ENCODE data around the gene GTF2F2. TPM values are rescaled to one million over a fixed set of nuclear protein-coding genes. Genes with fewer than 3 reads are reported as not detected.
"Not testable (repeated sequence)": the region's sequence is repeated elsewhere in the genome, so short reads cannot be mapped to it uniquely, and the experiment has no call there.

The GTF2F2 gene
- total RNA-seq, 1 donor from 2014 or later = 29.5 TPM

- no peak for DNase-seq (ENCODE audit: low read depth)
- TF ChIP-seq CTCF (IDR thresholded peaks at IDR 0.05; ENCODE audit: insufficient read depth, low read length, poor library complexity, severe bottlenecking) = no peak
- H3K36me3 ChIP-seq (ENCODE audit: control insufficient read depth, insufficient read depth, low read length) = no peaks in the 10 kb centered on the region
- H3K27me3 ChIP-seq (ENCODE audit: control insufficient read depth, insufficient read depth, low read length) = no peaks in the 10 kb centered on the region
- H3K4me3 ChIP-seq (ENCODE audit: low read depth, low read length) = no peak overlapping the region
Measured at GRCh38 chr13:45243077-45243476, 122.8 kb downstream of the GTF2F2 start.

- DNase-seq (ENCODE audit: low read depth); H3K4me3 ChIP-seq (ENCODE audit: low read depth, low read length); H3K27me3 ChIP-seq (ENCODE audit: control insufficient read depth, insufficient read depth, low read length); H3K36me3 ChIP-seq (ENCODE audit: control insufficient read depth, insufficient read depth, low read length): not testable (repeated sequence)
Measured at GRCh38 chr13:45244736-45245135, 124.4 kb downstream of the GTF2F2 start.

GRCh38 chr13:45249662-45250061 is 129.4 kb downstream of the GTF2F2 start:
- DNase-seq (ENCODE audit: low read depth) = no peak
- Histone ChIP-seq H3K36me3 (ENCODE audit: control insufficient read depth, insufficient read depth, low read length) (no peaks in the 10 kb centered on the region), H3K27me3 (ENCODE audit: control insufficient read depth, insufficient read depth, low read length) (no peaks in the 10 kb centered on the region), H3K4me3 (ENCODE audit: low read depth, low read length) (no peak overlapping the region)
- no peak for TF ChIP-seq CTCF (IDR thresholded peaks at IDR 0.05; ENCODE audit: insufficient read depth, low read length, poor library complexity, severe bottlenecking)

- Histone ChIP-seq H3K4me3 (ENCODE audit: low read depth, low read length) (no peak overlapping the region), H3K36me3 (ENCODE audit: control insufficient read depth, insufficient read depth, low read length) (no peaks in the 10 kb centered on the region), H3K27me3 (ENCODE audit: control insufficient read depth, insufficient read depth, low read length) (no peaks in the 10 kb centered on the region)
- no peak for TF ChIP-seq CTCF (IDR thresholded peaks at IDR 0.05; ENCODE audit: insufficient read depth, low read length, poor library complexity, severe bottlenecking)
- DNase-seq (ENCODE audit: low read depth) = no peak
Measured at GRCh38 chr13:45254396-45254795, 134.1 kb downstream of the GTF2F2 start.

- H3K27me3 ChIP-seq (ENCODE audit: control insufficient read depth, insufficient read depth, low read length) = no peaks in the 10 kb centered on the region
- no peak overlapping the region for H3K4me3 ChIP-seq (ENCODE audit: low read depth, low read length)
- no peak for TF ChIP-seq CTCF (IDR thresholded peaks at IDR 0.05; ENCODE audit: insufficient read depth, low read length, poor library complexity, severe bottlenecking)
- no peaks in the 10 kb centered on the region for H3K36me3 ChIP-seq (ENCODE audit: control insufficient read depth, insufficient read depth, low read length)
- no peak for DNase-seq (ENCODE audit: low read depth)
Measured at GRCh38 chr13:45255247-45255987, 135.1 kb downstream of the GTF2F2 start.

- Histone ChIP-seq H3K36me3 (ENCODE audit: control insufficient read depth, insufficient read depth, low read length) (no peaks in the 10 kb centered on the region), H3K27me3 (ENCODE audit: control insufficient read depth, insufficient read depth, low read length) (no peaks in the 10 kb centered on the region), H3K4me3 (ENCODE audit: low read depth, low read length) (no peak overlapping the region)
- no peak for TF ChIP-seq CTCF (IDR thresholded peaks at IDR 0.05; ENCODE audit: insufficient read depth, low read length, poor library complexity, severe bottlenecking)
- no peak for DNase-seq (ENCODE audit: low read depth)
Measured at GRCh38 chr13:45256254-45256653, 135.9 kb downstream of the GTF2F2 start.
